Common myeloid progenitor, CD34-positive (primary cell): ENCODE measurements around the gene SLC23A3.

Source experiments
- CTCF ChIA-PET: fragments of 350-600 bp; sonication (Branson Sonifier 250); formaldehyde crosslinking; loops from one replicate; lab custom pipeline; 2021; ENCODE audit warnings: antibody characterized with exemption; lab: Charles Lee
- POLR2A ChIA-PET: fragments of 350-600 bp; sonication (Branson Sonifier 250); formaldehyde crosslinking; loops from one replicate; lab custom pipeline; 2021; ENCODE audit warnings: antibody characterized with exemption; lab: Charles Lee
- DNase-seq, 3 donors: peaks; one replicate each; pipeline versions ENCODE4 v3.0.0 to v3.0.0-alpha.2; 2013
- H3K27ac ChIP-seq, 2 experiments: 1 replicate in 1 of 2; 2 replicates in 1 of 2; pipeline ENCODE4 v1.7.0; 2013; ENCODE audit warnings: inconsistent platforms in 2 of 2, low read length in 2 of 2, mild to moderate bottlenecking in 2 of 2, low read depth in 1 of 2, moderate library complexity in 1 of 2; ENCODE audit not compliant: severe bottlenecking in 2 of 2, insufficient read depth in 1 of 2, poor library complexity in 1 of 2
- H3K27me3 ChIP-seq, 5 experiments: replicated peaks in 2 of 5; 1 replicate in 3 of 5; 2 replicates in 2 of 5; pipeline versions ENCODE4 v1.6.1 to v1.7.0; 2013; ENCODE audit warnings: low read length in 4 of 5, mild to moderate bottlenecking in 2 of 5, moderate library complexity in 2 of 5, inconsistent platforms in 1 of 5; ENCODE audit not compliant: insufficient read depth in 5 of 5, control insufficient read depth in 4 of 5
- H3K36me3 ChIP-seq, 4 experiments: 1 replicate in 2 of 4; 2 replicates in 2 of 4; pipeline versions ENCODE4 v1.6.1 to v1.7.0; 2013; ENCODE audit warnings: low read length in 3 of 4, control low read depth in 1 of 4, mild to moderate bottlenecking in 1 of 4; ENCODE audit not compliant: control insufficient read depth in 4 of 4, insufficient read depth in 4 of 4
- H3K4me1 ChIP-seq, 4 experiments: 1 replicate in 3 of 4; 2 replicates in 1 of 4; pipeline versions ENCODE4 v1.6.1 to v1.7.1; 2013; ENCODE audit warnings: low read length in 3 of 4, mild to moderate bottlenecking in 3 of 4, control low read depth in 1 of 4, inconsistent platforms in 1 of 4, moderate library complexity in 1 of 4; ENCODE audit not compliant: control insufficient read depth in 4 of 4, insufficient read depth in 4 of 4; ENCODE audit errors: control extremely low read depth in 1 of 4
- H3K4me3 ChIP-seq, 7 experiments: 1 replicate in 4 of 7; 2 replicates in 3 of 7; pipeline versions ENCODE4 v1.5.1 to v1.7.0; 2013; ENCODE audit warnings: mild to moderate bottlenecking in 7 of 7, low read length in 6 of 7, moderate library complexity in 6 of 7, inconsistent platforms in 2 of 7, low read depth in 2 of 7, control low read depth in 1 of 7; ENCODE audit not compliant: insufficient read depth in 4 of 7, control insufficient read depth in 1 of 7; ENCODE audit errors: extremely low read depth in 1 of 7
- H3K9me3 ChIP-seq, 5 experiments: 1 replicate in 4 of 5; 2 replicates in 1 of 5; pipeline versions ENCODE4 v1.6.1 to v1.7.1; 2013; ENCODE audit warnings: low read length in 4 of 5, mild to moderate bottlenecking in 2 of 5, inconsistent platforms in 1 of 5, low read depth in 1 of 5, moderate library complexity in 1 of 5; ENCODE audit not compliant: control insufficient read depth in 4 of 5, insufficient read depth in 2 of 5; ENCODE audit errors: control extremely low read depth in 1 of 5
- WGBS: methylation state at CpG from one replicate; pipeline ENCODE4 v1.1.5; 2013; ENCODE audit not compliant: insufficient coverage; 5-methylcytosine and 5-hydroxymethylcytosine counted together

The SLC23A3 gene

DNA sequence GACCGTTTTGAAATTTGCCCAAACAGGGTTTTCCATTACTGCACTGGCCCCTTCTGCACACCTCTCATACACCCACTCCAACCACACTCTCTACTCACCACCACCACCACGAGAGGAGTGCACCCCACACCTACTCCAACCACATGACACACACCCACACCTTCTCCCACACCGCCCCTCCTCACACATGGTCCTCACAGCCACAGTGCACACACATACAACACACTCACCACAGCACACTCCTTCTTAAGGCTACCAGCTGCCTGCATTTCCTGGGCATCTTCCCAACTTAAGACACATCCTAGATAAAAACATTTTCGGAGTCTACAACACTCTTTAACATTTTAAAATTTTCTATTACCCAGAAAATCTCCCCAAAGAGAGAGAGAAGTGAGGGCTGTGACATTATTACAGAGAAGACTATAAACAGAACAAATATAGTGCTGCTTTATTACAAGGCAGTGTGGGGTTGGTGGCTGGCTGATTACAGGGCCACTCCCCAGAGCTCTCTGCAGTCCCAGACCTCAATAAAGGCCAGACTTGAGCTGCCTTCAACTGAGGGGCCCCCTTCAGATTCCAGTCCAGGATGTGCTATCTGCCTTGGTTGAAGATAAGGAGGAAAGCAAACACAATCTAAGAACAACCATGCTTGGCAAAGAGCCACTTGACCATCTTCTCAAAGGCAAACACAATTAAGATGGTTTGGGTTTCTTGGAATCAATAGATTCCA lies 45.3 kb downstream of the SLC23A3 start:
- Histone ChIP-seq H3K27me3 (no peaks in the 10 kb centered on the region), H3K4me1 (peaks cover 0 to 24% (median 7%) of the 10 kb centered on the region in 4 experiments), H3K4me3 (no peak overlapping the region), H3K36me3 (peaks cover 0 to 5% (median 0%) of the 10 kb centered on the region in 4 experiments), H3K9me3 (no peaks in the 10 kb centered on the region), H3K27ac (no peak overlapping the region)
- ChIA-PET CTCF (interaction anchor here (0.7 to 12.5 kb wide), 6 partner anchors 9 to 59 kb away, joined by 3 to 336 read pairs (median 4); partner anchors contain the start of gene IHH), POLR2A (interaction anchor here (0.8 kb wide), 1 partner anchor 9 kb away, joined by 3 read pairs; no protein-coding TSS in a partner anchor)
- DNase-seq: peak; percentile 3 to 44 (median 25)
- WGBS: 85% methylated on average over 3 of the region's 4 CpGs

DNA sequence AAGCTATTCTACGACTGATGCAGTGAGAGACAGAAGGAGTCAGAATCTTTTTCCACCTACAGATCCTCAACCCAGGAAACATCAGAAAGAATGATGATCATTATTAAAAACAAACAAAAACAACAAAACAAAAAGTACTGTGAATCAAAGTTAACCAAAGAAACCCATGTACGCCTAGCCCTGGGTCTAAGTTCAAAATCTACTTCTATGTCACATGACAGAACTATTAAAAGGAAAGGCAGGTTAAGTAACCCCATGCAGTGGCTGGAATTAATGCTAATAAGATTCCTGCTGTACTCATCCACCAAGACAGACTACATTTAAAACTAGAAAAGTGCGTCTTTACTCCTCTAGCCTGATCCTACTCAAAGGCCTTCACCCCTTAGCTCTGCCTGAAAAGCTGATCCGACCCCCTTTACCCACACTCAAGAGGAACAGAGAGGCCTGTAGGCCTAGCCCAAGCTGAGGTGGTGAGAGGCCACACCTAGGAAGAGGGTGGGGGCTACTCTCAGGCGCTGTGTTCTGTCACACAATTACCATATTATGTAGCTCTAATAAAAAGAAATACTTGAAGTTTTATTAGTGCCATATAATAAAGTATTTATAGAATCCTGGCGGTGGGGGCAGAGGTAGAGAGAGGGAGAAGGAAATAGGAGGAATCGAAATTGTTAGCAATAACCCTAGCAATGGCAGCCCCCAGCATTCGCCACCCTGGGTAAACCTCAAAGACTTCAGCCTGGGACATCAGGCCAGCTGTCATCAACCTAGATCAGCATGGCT lies 46.3 kb downstream of the SLC23A3 start:
- DNase-seq: no peak
- H3K36me3 ChIP-seq: peaks cover 0 to 2% (median 0%) of the 10 kb centered on the region in 4 experiments
- ChIA-PET CTCF (interaction anchor here (1.0 to 12.5 kb wide), 9 partner anchors 15 to 96 kb away, joined by 3 to 336 read pairs (median 3); partner anchors contain the start of gene IHH), POLR2A (no interaction called here)
- no peaks in the 10 kb centered on the region for H3K27me3 ChIP-seq
- WGBS: 100% methylated on average over 3 of the region's 8 CpGs
- H3K27ac ChIP-seq: no peak overlapping the region
- no peak overlapping the region for H3K4me3 ChIP-seq
- H3K4me1 ChIP-seq: peaks cover 0 to 22% (median 4%) of the 10 kb centered on the region in 4 experiments
- H3K9me3 ChIP-seq: no peaks in the 10 kb centered on the region

DNA sequence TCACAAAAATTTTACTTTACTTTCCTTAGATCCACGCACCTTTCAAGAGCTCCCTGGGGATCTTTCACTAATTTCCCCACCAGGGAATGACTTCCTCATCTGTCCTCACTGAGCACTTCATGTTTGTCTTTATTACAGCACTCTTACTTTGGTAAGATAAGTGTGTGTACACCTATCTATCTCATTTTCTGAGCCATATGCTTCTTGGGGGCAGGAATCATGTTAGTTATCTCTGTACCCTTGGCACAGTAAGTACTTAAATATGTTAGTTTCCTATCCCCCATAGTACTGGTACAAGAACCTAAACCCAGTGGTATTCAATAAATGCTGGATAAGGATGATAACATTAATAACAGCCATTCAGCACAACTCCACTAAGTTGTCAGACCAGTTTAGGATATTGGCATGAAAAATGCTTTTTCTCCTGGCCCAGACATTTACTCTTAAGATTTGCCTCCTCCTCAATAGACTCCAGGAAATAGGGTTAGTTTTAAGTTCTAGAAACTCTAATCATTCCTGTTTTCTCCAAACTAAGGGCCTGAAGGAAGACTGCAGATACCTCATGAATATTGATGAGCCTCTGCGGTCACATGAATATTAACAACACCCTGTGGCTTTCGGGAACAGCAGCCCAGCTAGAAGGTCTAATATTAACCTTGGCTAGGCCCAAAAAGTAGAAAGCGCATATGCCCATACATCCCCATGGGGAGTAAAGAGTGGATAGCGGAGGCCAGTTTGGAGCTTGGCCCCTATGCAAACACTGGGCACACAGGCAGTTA lies 47.4 kb downstream of the SLC23A3 start:
- DNase-seq: no peak
- no peaks in the 10 kb centered on the region for H3K27me3 ChIP-seq
- peaks cover 0 to 2% (median 0%) of the 10 kb centered on the region in 4 experiments for H3K36me3 ChIP-seq
- no peaks in the 10 kb centered on the region for H3K9me3 ChIP-seq
- 98% methylated on average over 5 of the region's 5 CpGs for WGBS
- H3K4me1 ChIP-seq: peaks cover 0 to 17% (median 0%) of the 10 kb centered on the region in 4 experiments
- CTCF ChIA-PET: interaction anchor here (0.7 to 12.5 kb wide), 16 partner anchors 10 to 176 kb away, joined by 3 to 336 read pairs (median 4); partner anchors contain the start of gene IHH
- POLR2A ChIA-PET: no interaction called here
- no peak overlapping the region for H3K27ac ChIP-seq
- no peak overlapping the region for H3K4me3 ChIP-seq

DNA sequence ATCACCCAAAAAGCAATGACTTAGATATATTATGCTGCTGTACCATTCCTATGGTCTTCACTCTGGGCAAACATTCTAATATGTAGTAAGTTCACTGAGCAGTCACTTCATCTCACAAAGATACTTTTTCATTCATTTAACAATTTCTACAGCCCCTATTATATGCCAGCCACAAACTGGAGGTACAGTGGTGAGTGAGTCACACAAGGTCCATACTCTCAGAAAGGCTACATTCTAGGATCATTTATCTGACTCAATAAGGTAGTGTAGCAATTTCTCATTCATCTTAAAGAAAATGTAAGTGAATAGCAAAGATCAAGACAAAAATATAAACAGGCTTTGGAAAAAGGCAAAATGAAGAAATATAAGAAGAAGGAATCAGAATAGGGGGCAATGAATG lies 49.7 kb downstream of the SLC23A3 start:
- H3K36me3 ChIP-seq: peaks cover 0 to 2% (median under 1%) of the 10 kb centered on the region in 4 experiments
- no peak for DNase-seq
- ChIA-PET CTCF (interaction anchor here (0.7 to 12.5 kb wide), 26 partner anchors 8 to 180 kb away, joined by 3 to 336 read pairs (median 4); partner anchors contain the start of gene IHH), POLR2A (no interaction called here)
- no peaks in the 10 kb centered on the region for H3K27me3 ChIP-seq
- no peaks in the 10 kb centered on the region for H3K9me3 ChIP-seq
- no peak overlapping the region for H3K27ac ChIP-seq
- no peak overlapping the region for H3K4me3 ChIP-seq
- peaks cover 0 to 11% (median 0%) of the 10 kb centered on the region in 4 experiments for H3K4me1 ChIP-seq

DNA sequence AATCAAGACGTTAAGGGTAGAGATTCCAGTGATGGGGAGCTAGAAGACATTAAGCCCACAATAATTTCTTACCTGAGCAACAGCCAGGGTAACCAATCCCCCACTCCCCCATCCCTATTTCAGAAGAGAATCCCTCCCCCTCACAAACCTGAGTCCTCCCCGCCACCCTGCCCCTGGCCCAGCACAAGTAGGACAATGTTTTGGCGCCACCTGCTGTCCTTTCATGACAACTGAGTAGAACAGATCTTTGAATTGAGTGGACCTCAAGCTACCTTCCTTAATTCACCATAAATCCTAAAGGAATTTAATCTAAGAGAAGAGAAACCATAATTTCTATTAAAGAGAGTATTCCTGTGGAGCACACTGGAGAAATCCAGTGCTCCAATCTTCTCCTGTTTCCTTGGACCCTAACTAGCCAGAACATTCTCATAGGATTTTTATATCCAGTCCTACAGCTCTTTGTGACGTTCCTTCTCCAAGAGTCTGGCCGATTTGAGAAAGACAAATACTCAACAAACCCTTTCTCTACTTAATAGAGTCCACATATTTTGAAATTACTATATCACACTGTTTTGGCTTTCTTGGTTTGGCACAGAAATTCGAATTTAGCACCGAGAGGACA lies 50.3 kb downstream of the SLC23A3 start:
- 66% methylated on average over 4 of the region's 7 CpGs for WGBS
- Histone ChIP-seq H3K27ac (no peak overlapping the region), H3K27me3 (no peaks in the 10 kb centered on the region), H3K4me3 (no peak overlapping the region), H3K4me1 (peaks cover 0 to 11% (median 0%) of the 10 kb centered on the region in 4 experiments), H3K36me3 (peaks cover 0 to 2% (median under 1%) of the 10 kb centered on the region in 4 experiments), H3K9me3 (no peaks in the 10 kb centered on the region)
- ChIA-PET POLR2A (interaction anchor here (0.6 kb wide), 1 partner anchor 34 kb away, joined by 3 read pairs; no protein-coding TSS in a partner anchor), CTCF (interaction anchor here (0.6 to 12.5 kb wide), 32 partner anchors 9 to 180 kb away, joined by 3 to 336 read pairs (median 4); partner anchors contain the start of gene IHH)
- peak; percentile 49 to 68 (median 61) for DNase-seq

DNA sequence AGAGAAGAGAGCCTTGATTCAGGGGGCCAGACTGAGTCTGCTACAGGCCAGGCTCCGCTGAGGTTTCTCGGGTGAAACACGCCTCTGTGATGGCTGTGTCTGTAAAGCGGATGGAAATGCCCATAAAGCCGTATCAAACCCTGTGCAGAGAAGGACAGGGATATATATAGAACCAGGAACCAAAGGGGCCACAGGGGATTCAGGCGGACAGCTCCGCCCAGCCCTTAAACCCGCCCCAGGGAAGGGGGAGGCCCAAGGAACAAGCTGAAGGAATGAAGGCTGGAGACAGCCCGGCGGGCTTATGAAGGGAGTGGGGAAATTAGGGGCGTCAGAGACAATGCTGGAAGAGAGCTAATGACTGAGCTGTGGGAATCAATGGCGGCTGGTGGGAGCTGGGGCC lies 51.3 kb downstream of the SLC23A3 start:
- Histone ChIP-seq H3K27me3 (no peaks in the 10 kb centered on the region), H3K9me3 (no peaks in the 10 kb centered on the region), H3K4me1 (peaks cover 0 to under 1% (median 0%) of the 10 kb centered on the region in 4 experiments), H3K4me3 (no peak overlapping the region), H3K36me3 (peaks cover 0 to 1% (median 0%) of the 10 kb centered on the region in 4 experiments), H3K27ac (no peak overlapping the region)
- DNase-seq: no peak
- 65% methylated on average over 10 of the region's 12 CpGs for WGBS
- ChIA-PET CTCF (interaction anchor here (1.0 to 12.5 kb wide), 17 partner anchors 10 to 265 kb away, joined by 3 to 336 read pairs (median 5); partner anchors contain the start of gene IHH), POLR2A (no interaction called here)
